Measurements from ENCODE around the gene SCYL1.

DNA sequence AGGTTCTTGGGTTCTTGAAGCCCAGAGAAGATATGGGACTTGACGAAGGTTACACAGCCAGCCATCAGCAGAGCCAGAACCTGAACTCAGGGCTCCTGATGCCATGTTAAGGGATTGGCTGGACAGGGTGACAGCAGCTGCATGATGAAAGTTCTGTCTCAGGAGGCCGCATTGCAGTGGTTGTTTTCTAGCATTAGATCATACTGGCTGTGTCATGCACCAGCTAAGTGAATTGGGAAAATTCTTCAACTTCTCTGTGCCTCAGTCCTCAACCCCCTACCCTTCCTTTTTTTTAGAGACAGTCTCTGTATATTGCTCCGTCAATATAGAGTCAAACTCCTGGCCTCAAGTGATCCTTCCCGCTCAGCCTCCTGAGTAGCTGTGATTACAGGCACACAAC lies 38.7 kb downstream of the SCYL1 start:
- TF ChIP-seq CEBPB (IDR thresholded peaks at IDR 0.05; ENCODE audit: low read depth, low read length) (no peak), RCOR1 (IDR thresholded peaks at IDR 0.05; ENCODE audit: insufficient replicate concordance, low read length) (no peak), RAD21 (IDR thresholded peaks at IDR 0.05; ENCODE audit: low read length) (no peak), MAFK (IDR thresholded peaks at IDR 0.05; ENCODE audit: low read depth, low read length) (no peak), POLR2A (IDR thresholded peaks at IDR 0.05; ENCODE audit: low read depth, low read length) (no peak), BHLHE40 (IDR thresholded peaks at IDR 0.05; ENCODE audit: low read depth, low read length) (no peak), FOS (IDR thresholded peaks at IDR 0.05; ENCODE audit: low read depth, low read length) (no peak), MXI1 (IDR thresholded peaks at IDR 0.05; ENCODE audit: borderline replicate concordance, low read depth, low read length) (no peak), CHD1 (IDR thresholded peaks at IDR 0.05; ENCODE audit: low read depth, low read length) (no peak)
- TF ChIP-seq, protein P1, sequence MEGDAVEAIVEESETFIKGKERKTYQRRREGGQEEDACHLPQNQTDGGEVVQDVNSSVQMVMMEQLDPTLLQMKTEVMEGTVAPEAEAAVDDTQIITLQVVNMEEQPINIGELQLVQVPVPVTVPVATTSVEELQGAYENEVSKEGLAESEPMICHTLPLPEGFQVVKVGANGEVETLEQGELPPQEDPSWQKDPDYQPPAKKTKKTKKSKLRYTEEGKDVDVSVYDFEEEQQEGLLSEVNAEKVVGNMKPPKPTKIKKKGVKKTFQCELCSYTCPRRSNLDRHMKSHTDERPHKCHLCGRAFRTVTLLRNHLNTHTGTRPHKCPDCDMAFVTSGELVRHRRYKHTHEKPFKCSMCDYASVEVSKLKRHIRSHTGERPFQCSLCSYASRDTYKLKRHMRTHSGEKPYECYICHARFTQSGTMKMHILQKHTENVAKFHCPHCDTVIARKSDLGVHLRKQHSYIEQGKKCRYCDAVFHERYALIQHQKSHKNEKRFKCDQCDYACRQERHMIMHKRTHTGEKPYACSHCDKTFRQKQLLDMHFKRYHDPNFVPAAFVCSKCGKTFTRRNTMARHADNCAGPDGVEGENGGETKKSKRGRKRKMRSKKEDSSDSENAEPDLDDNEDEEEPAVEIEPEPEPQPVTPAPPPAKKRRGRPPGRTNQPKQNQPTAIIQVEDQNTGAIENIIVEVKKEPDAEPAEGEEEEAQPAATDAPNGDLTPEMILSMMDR (conservative IDR thresholded peaks at IDR 0.05; ENCODE audit: low read depth, low read length), result no peak
- TF ChIP-seq, protein P2, sequence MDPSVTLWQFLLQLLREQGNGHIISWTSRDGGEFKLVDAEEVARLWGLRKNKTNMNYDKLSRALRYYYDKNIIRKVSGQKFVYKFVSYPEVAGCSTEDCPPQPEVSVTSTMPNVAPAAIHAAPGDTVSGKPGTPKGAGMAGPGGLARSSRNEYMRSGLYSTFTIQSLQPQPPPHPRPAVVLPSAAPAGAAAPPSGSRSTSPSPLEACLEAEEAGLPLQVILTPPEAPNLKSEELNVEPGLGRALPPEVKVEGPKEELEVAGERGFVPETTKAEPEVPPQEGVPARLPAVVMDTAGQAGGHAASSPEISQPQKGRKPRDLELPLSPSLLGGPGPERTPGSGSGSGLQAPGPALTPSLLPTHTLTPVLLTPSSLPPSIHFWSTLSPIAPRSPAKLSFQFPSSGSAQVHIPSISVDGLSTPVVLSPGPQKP (IDR thresholded peaks at IDR 0.05; ENCODE audit: borderline replicate concordance, low read depth, low read length), result no peak
- TF ChIP-seq, protein P3, sequence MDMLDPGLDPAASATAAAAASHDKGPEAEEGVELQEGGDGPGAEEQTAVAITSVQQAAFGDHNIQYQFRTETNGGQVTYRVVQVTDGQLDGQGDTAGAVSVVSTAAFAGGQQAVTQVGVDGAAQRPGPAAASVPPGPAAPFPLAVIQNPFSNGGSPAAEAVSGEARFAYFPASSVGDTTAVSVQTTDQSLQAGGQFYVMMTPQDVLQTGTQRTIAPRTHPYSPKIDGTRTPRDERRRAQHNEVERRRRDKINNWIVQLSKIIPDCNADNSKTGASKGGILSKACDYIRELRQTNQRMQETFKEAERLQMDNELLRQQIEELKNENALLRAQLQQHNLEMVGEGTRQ (IDR thresholded peaks at IDR 0.05; ENCODE audit: low read depth, low read length), result no peak

Measured in IMR-90 (cell line).